ENCODE measurements around the gene DGKI.

DGKI gene

GRCh38 chr7:137741443-137741842 lies 105.3 kb downstream of the DGKI start:
- no peak overlapping the region for H3K4me3 ChIP-seq (IDR thresholded peaks at IDR 0.05; ENCODE audit: insufficient read depth, low read depth, low read length)
- no peak overlapping the region for H3K9ac ChIP-seq
- TF ChIP-seq CTCF (conservative IDR thresholded peaks at IDR 0.05; ENCODE audit: low read depth, low read length), result no peak
- H2AFZ ChIP-seq (ENCODE audit: low read depth), result no peak overlapping the region
- no peaks in the 10 kb centered on the region for H3K36me3 ChIP-seq (ENCODE audit: insufficient read depth)
- no peak overlapping the region for H3K27ac ChIP-seq
- no peaks in the 10 kb centered on the region for H4K20me1 ChIP-seq (ENCODE audit: insufficient read depth)
- H3K79me2 ChIP-seq (ENCODE audit: insufficient read depth, low read depth), result no peaks in the 10 kb centered on the region
- peaks cover 13% of the 10 kb centered on the region for H3K4me1 ChIP-seq (ENCODE audit: low read depth, poor library complexity, severe bottlenecking)
- H3K4me2 ChIP-seq, result no peak overlapping the region; the same call in 1 of the 2 replicates
- H3K27me3 ChIP-seq (ENCODE audit: insufficient read depth, low read depth), result no peaks in the 10 kb centered on the region

- TF ChIP-seq CTCF (conservative IDR thresholded peaks at IDR 0.05; ENCODE audit: low read depth, low read length), result no peak
- no peak overlapping the region for H3K4me2 ChIP-seq
- no peak overlapping the region for H2AFZ ChIP-seq (ENCODE audit: low read depth)
- no peaks in the 10 kb centered on the region for H3K4me1 ChIP-seq (ENCODE audit: low read depth, poor library complexity, severe bottlenecking)
- no peaks in the 10 kb centered on the region for H3K79me2 ChIP-seq (ENCODE audit: insufficient read depth, low read depth)
- H3K27ac ChIP-seq, result no peak overlapping the region
- no peaks in the 10 kb centered on the region for H3K36me3 ChIP-seq (ENCODE audit: insufficient read depth)
- H4K20me1 ChIP-seq (ENCODE audit: insufficient read depth), result no peaks in the 10 kb centered on the region
- H3K9ac ChIP-seq, result no peak overlapping the region
- H3K4me3 ChIP-seq (IDR thresholded peaks at IDR 0.05; ENCODE audit: insufficient read depth, low read depth, low read length), result no peak overlapping the region
- H3K27me3 ChIP-seq (ENCODE audit: insufficient read depth, low read depth), result no peaks in the 10 kb centered on the region
Measured at GRCh38 chr7:137734221-137734620, 112.6 kb downstream of the DGKI start.

DNA sequence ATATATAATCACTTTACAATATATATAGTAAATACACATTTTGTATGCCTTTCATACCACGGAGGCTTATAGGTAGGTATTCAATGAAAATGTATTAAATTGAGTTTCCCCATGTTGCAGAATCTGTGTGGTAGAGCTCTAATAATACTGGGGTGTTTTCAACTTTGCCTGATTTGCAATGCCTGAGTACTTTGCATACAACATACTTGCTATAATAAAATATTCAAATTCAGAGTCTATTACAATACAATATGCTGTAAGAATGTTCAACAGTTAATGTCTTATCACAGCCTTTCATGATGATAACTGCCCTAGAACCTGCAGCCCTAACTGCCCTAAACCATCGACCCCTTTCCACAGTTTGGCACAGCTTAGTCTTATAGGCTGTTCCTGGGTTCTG lies 114.6 kb downstream of the DGKI start:
- no peaks in the 10 kb centered on the region for H3K27me3 ChIP-seq (ENCODE audit: insufficient read depth, low read depth)
- no peaks in the 10 kb centered on the region for H4K20me1 ChIP-seq (ENCODE audit: insufficient read depth)
- H2AFZ ChIP-seq (ENCODE audit: low read depth), result no peak overlapping the region
- H3K9ac ChIP-seq, result no peak overlapping the region
- no peaks in the 10 kb centered on the region for H3K36me3 ChIP-seq (ENCODE audit: insufficient read depth)
- no peak overlapping the region for H3K4me2 ChIP-seq
- TF ChIP-seq CTCF (conservative IDR thresholded peaks at IDR 0.05; ENCODE audit: low read depth, low read length), result no peak
- no peaks in the 10 kb centered on the region for H3K4me1 ChIP-seq (ENCODE audit: low read depth, poor library complexity, severe bottlenecking)
- no peak overlapping the region for H3K27ac ChIP-seq
- no peak overlapping the region for H3K4me3 ChIP-seq (IDR thresholded peaks at IDR 0.05; ENCODE audit: insufficient read depth, low read depth, low read length)
- H3K79me2 ChIP-seq (ENCODE audit: insufficient read depth, low read depth), result no peaks in the 10 kb centered on the region

- H3K9ac ChIP-seq, result no peak overlapping the region
- H3K4me1 ChIP-seq (ENCODE audit: low read depth, poor library complexity, severe bottlenecking), result no peaks in the 10 kb centered on the region
- H3K27me3 ChIP-seq (ENCODE audit: insufficient read depth, low read depth), result no peaks in the 10 kb centered on the region
- no peak overlapping the region for H3K4me3 ChIP-seq (IDR thresholded peaks at IDR 0.05; ENCODE audit: insufficient read depth, low read depth, low read length)
- no peak overlapping the region for H3K27ac ChIP-seq
- no peak overlapping the region for H3K4me2 ChIP-seq
- no peaks in the 10 kb centered on the region for H3K36me3 ChIP-seq (ENCODE audit: insufficient read depth)
- H3K79me2 ChIP-seq (ENCODE audit: insufficient read depth, low read depth), result no peaks in the 10 kb centered on the region
- H4K20me1 ChIP-seq (ENCODE audit: insufficient read depth), result no peaks in the 10 kb centered on the region
- no peak for TF ChIP-seq CTCF (conservative IDR thresholded peaks at IDR 0.05; ENCODE audit: low read depth, low read length)
- H2AFZ ChIP-seq (ENCODE audit: low read depth), result no peak overlapping the region
Measured at GRCh38 chr7:137731436-137731835, 115.3 kb downstream of the DGKI start.

All from KMS-11 (cell line).